Right renal pelvis (tissue), 4 donors: ENCODE measurements around the gene TNRC6B. TPM values are rescaled to one million over a fixed set of nuclear protein-coding genes. Genes with fewer than 3 reads are reported as not detected.

Experiments
- DNase-seq, 4 donors: peaks; one replicate each; pipeline ENCODE4 v3.0.0-alpha.2; 2013; ENCODE audit warnings: low read depth in 4 of 4, low spot score in 3 of 4, missing footprints in 1 of 4
- polyA plus RNA-seq, 4 donors: library from polyadenylated mRNA; unstranded; fragments of 120-200 nt; gene quantifications; one replicate each; pipeline ENCODE4 v1.2.1, GENCODE V29; 2013; ENCODE audit not compliant: insufficient read length in 4 of 4

TNRC6B gene
- polyA plus RNA-seq, 4 donors = 10.3 to 11.8 (median 11.4) TPM

DNA sequence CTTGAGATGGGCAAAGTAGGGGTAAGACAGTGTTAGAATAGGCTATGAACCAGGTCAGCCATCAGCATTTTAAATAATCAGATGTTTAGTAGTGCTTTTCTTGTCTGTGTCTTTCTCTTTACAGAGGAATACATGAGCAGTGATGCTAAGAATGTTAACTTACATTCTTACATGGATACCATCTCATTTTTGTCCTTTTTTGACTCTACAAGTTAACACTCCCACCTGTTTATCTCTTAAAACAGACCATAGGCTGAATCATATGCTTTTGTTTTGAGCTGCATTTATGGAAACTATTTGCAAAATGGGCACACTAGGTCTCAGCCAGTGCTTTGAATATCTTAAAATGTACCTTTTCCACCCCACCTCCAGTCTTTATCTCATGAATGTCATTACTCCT, 143.0 kb downstream of the TNRC6B start:
- no peak for DNase-seq

GRCh38 chr22:40322021-40322420, 144.3 kb downstream of the TNRC6B start:
- DNase-seq = no peak

GRCh38 chr22:40322818-40323447, 145.2 kb downstream of the TNRC6B start:
- DNase-seq = no peak

GRCh38 chr22:40323681-40324171, 146.0 kb downstream of the TNRC6B start:
- DNase-seq = no peak

- no peak for DNase-seq
Observed at GRCh38 chr22:40324468-40325305, 147.0 kb downstream of the TNRC6B start.

DNA sequence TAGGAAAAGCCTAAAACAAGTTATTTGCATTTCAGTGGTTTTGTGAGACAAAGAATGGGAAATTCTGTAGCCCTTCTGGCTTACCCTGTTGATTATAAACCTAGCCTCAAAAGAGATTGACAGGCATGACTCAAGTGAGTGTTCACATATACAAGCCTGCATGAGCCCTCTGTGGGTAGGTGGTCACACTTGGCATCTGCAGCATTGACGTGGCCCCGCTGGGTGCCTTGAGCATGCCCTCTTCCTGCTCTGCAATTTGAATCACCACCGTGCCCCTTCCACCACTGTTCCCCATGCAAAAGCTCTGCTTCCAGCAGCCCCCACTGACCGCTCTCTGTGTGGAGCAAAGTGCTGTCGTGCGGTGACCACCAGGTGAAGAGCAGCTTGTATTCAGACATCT, 147.6 kb downstream of the TNRC6B start:
- DNase-seq = no peak

DNA sequence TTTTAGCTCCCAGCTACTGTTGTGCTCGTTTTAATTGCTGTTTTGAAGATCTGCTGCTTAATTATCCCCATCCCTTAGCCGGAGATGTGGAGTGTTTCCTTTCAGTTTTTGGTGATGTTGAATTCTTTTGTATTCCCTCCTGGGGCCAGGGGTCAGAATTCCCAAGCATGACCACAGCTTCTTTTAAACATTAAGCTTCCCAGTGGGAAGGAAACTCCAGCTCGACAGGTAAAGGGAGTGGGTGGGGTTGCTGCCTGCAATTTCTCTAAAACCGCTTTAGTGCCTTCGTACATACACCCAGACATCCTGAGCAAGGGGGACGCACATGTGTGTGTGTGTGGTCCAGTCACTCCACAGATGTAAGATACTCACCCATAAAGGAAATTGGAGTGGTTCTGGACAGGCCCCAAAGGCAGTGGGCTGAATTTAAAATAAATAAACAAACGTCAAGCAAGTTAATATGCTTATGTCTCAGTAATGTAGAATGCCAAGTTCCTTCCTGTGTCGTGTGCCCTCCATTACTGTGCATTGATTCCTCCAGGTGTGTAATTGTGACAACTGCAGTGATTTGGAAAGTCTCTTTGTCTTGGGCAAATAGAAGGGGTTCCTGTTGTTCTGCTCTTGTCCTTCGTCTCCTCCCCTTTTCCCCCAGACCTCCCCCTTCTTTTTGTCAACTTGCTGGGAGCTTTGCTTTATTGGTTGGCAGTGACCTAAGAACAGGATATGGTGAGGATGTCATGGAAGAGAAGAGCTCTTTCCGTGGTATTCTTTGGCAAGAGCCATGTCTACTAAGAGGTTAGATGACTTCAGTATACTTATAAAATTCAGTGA, 149.4 kb downstream of the TNRC6B start:
- no peak for DNase-seq

DNA sequence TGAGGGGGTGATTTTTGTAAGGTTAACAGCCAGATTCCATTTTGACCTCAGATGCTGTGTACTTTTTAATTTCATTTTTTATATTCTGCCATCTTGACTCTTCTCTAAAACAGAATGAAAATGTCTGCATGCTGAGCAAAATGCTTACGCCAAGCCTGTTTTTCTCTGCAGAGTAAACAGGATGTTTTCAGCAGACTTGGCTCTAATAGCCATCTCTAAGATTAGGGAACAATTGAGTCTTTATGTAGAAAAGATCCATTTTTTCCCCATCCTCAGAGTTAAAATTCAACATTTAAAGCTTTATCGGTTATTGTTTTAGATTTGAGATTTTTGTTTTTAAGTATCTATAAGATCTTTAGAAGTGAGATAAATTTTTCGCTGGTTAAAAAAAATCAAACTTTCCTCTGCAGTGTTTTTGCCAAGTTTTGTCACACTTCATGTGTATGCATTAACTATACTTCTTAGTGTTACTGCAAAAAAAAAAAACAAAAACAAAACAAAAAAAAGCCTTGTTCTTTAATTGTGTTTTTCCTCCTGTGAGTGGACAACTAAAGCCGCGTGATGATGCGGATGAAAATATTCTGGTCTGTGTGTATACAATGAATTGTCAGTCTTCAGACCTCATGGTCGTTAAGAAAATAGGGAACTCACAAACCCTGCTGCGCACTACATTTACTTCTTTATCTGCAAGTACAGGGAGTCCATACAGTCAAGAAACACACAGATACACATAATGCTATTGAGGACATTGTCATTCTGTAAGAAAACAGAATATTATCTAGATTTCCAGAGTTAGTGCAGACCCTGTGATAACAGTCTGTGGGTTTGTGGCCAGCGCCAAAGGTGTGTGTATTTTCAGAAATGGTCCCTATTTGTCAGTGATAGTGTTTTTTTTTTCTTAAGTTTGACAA, 151.1 kb downstream of the TNRC6B start:
- DNase-seq = no peak

- DNase-seq = no peak
Observed at GRCh38 chr22:40329466-40329865, 151.7 kb downstream of the TNRC6B start.

DNA sequence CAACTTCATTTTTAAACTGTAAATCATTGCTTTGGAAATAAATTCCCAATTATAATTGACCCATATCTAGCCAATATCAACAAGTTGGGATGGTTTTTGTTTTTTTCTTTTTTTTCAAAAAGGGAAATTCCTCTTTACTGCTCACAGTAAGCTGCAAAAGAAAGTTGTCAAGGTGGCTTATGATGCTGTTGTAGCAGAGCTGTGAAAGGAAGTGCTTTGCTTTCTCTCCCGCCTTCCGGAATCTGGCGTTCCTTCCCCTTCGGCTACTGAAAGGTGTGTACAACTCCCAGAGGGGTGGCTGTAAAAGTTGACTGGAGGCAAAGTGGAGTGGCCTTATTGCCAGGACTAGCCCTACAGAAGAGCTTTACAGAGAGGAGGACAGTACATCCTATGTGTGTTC, 152.4 kb downstream of the TNRC6B start:
- DNase-seq = no peak

DNA sequence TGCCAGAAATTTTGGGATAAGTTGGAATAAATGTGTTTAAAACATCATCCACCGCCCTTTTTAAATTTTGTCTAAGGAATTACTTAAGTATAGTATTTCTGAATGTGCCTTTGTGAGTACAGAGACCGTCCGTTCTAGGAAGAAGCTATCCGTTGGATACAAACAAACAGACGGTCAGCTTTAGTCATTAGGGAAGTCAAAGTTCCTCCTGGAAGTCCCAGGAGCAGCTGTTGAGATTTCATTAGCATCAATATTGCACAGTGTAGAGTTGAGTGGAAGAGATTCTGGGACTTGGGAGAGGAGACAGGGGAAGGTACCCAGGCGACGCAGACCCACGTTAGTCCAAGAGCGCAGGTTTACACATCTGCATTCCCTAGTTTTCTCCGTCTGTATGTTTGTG, 152.9 kb downstream of the TNRC6B start:
- DNase-seq = no peak

- DNase-seq = no peak
Observed at GRCh38 chr22:40331706-40332105, 154.0 kb downstream of the TNRC6B start.

DNA sequence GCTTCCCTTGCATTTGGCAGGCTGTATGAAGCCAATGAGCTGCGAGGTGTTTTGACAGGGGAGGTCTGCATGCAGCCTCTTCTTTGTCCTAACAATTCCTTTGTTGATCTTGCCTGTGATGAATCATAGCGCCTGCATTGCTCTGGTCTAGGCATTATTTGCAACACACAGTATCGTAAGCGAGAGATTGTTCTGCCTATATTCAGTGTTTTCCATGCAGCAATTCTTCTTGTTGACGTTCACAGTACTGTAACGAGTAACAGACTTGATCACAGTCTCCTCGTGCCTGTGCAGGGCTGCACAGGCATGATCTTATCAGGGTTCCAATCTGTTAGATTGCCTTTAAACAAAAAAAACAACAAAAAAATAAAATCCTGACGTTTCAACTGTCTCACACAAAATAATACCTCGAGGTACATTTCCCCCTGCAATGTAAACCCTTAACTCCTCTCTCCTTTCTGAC, 154.6 kb downstream of the TNRC6B start:
- DNase-seq = no peak

DNA sequence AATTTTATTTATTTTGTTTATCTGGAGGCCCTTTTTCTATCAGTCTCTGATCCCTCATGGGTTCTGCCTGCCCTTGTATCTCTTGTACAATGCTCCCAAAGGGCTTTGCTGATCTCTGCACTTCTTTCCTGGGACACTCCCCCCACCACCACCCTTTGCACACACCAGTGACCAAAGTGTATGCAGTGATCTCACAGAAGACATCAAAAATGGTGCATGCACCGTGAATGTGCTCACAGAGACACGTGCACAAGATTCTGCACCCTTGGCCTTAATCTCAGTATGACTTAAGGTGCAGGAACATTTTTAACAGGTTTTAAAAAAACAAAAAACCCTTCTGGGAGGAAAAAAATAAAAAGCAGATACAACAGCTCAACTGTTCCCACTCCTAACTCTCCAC, 156.3 kb downstream of the TNRC6B start:
- no peak for DNase-seq

DNA sequence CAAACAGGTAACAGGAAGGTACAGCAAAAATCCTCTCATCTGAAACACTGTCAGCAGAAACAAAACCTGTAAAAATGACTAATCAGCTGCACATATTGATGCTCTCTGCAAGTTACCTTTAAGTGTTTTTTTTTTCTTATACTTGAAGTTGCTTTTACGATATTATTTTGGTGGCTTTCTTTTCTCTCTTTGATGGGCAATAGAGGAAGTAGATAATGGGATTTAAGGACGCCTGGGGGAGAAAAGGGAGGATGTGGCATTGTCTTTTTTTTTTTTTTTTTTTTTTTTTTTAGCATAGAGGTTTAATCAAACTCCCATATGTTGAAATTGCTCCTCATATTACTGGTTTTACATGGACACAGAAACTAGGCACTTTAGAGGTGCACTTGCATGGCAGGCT, 157.2 kb downstream of the TNRC6B start:
- DNase-seq = no peak

DNA sequence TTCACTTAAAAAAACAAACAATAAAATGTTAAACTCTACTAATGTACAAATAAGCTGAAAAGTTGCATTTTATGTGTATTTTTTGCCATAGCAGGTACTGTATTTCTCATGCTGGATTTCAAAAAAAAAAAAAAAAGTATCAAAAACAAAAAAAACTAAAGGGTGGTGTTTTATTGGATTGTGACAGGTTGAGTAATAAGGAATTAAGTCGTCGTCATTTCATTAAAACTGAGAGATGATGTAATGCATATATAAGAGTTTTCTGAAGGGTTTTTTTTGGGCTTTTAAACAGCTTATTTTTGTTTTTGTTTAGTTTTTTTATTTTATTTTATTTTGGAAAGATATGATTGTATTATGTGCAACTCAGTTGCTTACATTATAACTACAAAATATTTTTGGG, 157.6 kb downstream of the TNRC6B start:
- no peak for DNase-seq

GRCh38 chr22:40340044-40340443, 162.3 kb downstream of the TNRC6B start:
- DNase-seq = no peak

DNA sequence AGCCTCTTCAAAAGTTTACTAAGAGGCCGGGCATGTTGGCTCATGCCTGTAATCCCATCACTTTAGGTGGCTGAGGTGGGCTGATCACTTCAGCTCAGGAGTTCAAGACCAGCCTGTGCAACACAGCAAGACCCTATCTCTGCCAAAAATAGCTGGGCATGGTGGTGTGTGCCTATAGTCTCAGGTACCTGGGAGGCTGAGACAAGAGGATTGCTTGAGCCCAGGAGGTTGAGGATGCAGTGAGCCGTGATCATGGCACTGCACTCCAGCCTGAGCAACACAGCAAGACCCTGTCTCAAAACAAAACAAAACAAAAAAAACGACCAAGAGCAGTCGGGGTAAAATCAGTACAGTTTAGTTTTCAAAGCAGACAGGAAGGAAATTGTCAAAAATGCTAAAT, 163.9 kb downstream of the TNRC6B start:
- DNase-seq = no peak

GRCh38 chr22:40342521-40342920, 164.8 kb downstream of the TNRC6B start:
- DNase-seq = no peak

DNA sequence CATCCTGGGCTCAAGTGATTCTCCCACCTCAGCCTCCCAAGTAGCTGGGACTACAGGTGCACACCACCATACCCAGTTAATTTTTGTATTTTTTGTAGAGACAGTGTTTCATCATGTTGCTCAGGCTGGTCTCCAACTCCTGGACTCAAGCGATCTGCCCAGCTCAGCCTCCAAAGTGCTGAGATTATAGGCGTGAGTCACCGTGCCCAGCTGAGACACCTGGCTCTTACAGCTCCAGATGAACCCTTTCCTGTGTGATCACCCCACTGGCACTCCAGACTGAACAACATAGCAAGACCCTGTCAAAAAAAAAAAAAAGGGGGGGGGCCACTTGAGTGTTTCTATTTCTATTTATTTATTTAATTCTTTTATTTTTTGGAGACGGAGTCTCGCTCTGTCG, 167.5 kb downstream of the TNRC6B start:
- no peak for DNase-seq
